ENCODE measurements around the gene POLR1H.

POLR1H gene

DNA sequence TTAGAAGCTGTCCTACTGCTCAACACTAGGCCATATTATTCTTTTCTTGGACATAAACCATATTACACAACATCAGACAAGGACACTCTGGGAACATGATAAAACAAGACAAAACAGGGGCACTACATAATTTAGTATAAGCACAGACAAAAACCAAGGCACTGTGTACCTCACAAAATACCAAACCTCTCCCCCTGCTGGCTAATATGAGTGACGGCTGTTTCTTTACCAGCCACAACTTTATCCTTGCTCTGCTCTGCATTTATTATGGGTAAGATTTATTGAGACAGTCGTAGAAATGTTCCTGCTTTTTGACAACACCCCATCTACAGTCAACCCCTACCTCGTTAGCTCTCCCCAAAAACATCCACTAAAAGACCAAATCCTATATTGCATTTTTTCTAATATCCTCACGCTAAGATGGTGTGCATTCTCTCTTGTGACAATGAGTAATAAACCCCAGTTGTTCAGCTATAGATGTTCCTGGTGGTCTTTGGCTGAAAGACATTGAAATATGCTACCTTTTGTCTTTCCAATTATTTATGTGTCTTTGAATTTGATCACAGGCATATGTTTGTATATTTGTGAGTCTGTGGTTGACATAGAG, 23.8 kb upstream of the POLR1H start:
- no peaks in the 10 kb centered on the region for H3K9me3 ChIP-seq (ENCODE audit: control insufficient read depth in 2 of 2, low read length in 2 of 2)
- H3K36me3 ChIP-seq (ENCODE audit: control insufficient read depth in 2 of 2, insufficient read depth in 2 of 2, low read length in 2 of 2) = peaks cover 0 to 4% of the 10 kb centered on the region in 2 donors
- H3K9ac ChIP-seq (ENCODE audit: low read length in 2 of 2) = no peak overlapping the region
- H3K27me3 ChIP-seq (ENCODE audit: control insufficient read depth in 1 of 2, insufficient read depth in 2 of 2, low read length in 2 of 2) = no peaks in the 10 kb centered on the region
- no peak overlapping the region for H3K27ac ChIP-seq (ENCODE audit: low read length)
- H3K4me1 ChIP-seq (ENCODE audit: control insufficient read depth, insufficient read depth, low read length) = no peaks in the 10 kb centered on the region
- no peak overlapping the region for H3K4me3 ChIP-seq (ENCODE audit: low read length in 2 of 2)

DNA sequence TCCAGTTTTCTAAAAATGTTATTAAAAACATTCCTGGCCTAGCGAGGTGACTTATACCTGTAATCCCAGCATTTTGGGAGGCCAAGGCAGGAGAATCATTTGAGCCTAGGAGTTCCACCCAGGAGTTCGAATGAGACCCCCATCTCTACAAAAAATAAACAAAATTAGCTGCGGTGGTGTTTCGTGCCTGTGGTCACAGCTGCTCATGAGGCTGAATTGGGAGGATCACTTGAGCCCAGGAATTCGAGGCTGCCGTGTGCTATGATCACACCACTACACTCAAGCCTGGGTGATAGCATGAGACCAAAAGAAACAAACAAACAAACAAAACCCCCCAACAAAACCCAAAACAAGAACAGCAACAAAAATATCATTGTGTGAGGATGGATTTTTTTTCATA, 19.8 kb upstream of the POLR1H start:
- Histone ChIP-seq H3K4me3 (ENCODE audit: low read length in 2 of 2) (no peak overlapping the region), H3K9ac (ENCODE audit: low read length in 2 of 2) (no peak overlapping the region), H3K27me3 (ENCODE audit: control insufficient read depth in 1 of 2, insufficient read depth in 2 of 2, low read length in 2 of 2) (no peaks in the 10 kb centered on the region), H3K27ac (ENCODE audit: low read length) (no peak overlapping the region), H3K36me3 (ENCODE audit: control insufficient read depth in 2 of 2, insufficient read depth in 2 of 2, low read length in 2 of 2) (no peaks in the 10 kb centered on the region), H3K9me3 (ENCODE audit: control insufficient read depth in 2 of 2, low read length in 2 of 2) (no peaks in the 10 kb centered on the region), H3K4me1 (ENCODE audit: control insufficient read depth, insufficient read depth, low read length) (no peaks in the 10 kb centered on the region)

DNA sequence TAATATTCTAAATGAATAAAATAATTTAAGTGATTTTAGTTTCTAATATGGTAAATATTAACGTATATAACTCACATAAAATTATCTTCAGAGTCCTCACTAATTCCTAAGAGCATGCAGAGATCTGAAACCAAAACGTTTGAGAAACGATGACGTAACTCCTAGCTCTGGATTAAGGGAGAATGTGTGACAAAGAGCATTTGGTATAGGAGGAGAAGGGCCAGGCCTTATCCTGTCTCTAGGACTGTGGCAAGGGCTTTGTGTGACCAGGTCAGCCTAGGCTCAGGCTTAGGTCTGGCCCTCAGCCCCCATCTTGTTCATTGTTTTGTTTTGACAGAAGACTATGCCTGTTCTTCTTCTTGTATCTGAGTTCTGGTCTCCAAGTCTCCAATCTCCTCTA, 19.2 kb upstream of the POLR1H start:
- Histone ChIP-seq H3K36me3 (ENCODE audit: control insufficient read depth in 2 of 2, insufficient read depth in 2 of 2, low read length in 2 of 2) (no peaks in the 10 kb centered on the region), H3K9me3 (ENCODE audit: control insufficient read depth in 2 of 2, low read length in 2 of 2) (no peaks in the 10 kb centered on the region), H3K4me3 (ENCODE audit: low read length in 2 of 2) (no peak overlapping the region), H3K27ac (ENCODE audit: low read length) (no peak overlapping the region), H3K4me1 (ENCODE audit: control insufficient read depth, insufficient read depth, low read length) (no peaks in the 10 kb centered on the region), H3K27me3 (ENCODE audit: control insufficient read depth in 1 of 2, insufficient read depth in 2 of 2, low read length in 2 of 2) (no peaks in the 10 kb centered on the region), H3K9ac (ENCODE audit: low read length in 2 of 2) (no peak overlapping the region)

DNA sequence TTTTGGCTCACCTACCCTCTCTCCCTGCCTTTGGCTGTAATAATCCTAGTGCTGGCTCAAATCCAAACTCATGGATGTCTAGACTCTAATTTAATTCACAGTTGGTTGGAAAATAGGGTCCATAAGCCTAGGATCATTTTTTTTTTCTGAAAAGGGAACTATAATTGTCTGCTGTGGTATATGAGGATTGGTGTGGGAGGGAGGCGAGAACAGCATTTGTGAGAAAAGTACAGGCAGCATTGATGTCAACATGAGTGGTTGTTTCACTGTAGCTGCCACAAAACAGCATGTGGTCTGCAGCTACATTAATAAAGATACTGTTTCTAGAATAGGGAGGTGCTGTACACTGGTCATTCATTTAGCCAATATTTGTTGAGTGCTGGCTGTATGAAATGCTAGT, 18.6 kb upstream of the POLR1H start:
- Histone ChIP-seq H3K27ac (ENCODE audit: low read length) (no peak overlapping the region), H3K4me1 (ENCODE audit: control insufficient read depth, insufficient read depth, low read length) (no peaks in the 10 kb centered on the region), H3K4me3 (ENCODE audit: low read length in 2 of 2) (no peak overlapping the region), H3K36me3 (ENCODE audit: control insufficient read depth in 2 of 2, insufficient read depth in 2 of 2, low read length in 2 of 2) (no peaks in the 10 kb centered on the region), H3K9me3 (ENCODE audit: control insufficient read depth in 2 of 2, low read length in 2 of 2) (no peaks in the 10 kb centered on the region), H3K9ac (ENCODE audit: low read length in 2 of 2) (no peak overlapping the region), H3K27me3 (ENCODE audit: control insufficient read depth in 1 of 2, insufficient read depth in 2 of 2, low read length in 2 of 2) (no peaks in the 10 kb centered on the region)

DNA sequence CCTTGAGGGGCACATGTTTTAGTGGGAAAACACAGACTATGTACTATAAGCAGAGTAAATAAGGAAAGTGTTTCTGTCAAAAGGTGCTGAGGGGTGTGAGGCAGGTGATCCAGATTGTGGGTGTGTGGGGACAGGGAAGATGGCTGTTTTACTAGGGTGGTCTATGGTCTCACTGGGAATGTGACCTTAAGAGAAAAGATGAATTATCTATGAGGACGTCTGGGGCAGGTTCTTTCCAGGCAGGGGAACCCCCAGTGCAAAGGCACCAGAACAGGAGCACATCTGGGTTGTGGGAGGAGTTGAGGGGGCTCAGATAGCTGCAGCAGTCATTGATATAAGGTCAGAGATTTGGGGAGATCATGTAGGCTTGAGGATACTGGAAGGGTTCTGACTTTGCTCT, 18.2 kb upstream of the POLR1H start:
- Histone ChIP-seq H3K27me3 (ENCODE audit: control insufficient read depth in 1 of 2, insufficient read depth in 2 of 2, low read length in 2 of 2) (no peaks in the 10 kb centered on the region), H3K27ac (ENCODE audit: low read length) (no peak overlapping the region), H3K36me3 (ENCODE audit: control insufficient read depth in 2 of 2, insufficient read depth in 2 of 2, low read length in 2 of 2) (no peaks in the 10 kb centered on the region), H3K4me3 (ENCODE audit: low read length in 2 of 2) (no peak overlapping the region), H3K9ac (ENCODE audit: low read length in 2 of 2) (no peak overlapping the region), H3K4me1 (ENCODE audit: control insufficient read depth, insufficient read depth, low read length) (no peaks in the 10 kb centered on the region), H3K9me3 (ENCODE audit: control insufficient read depth in 2 of 2, low read length in 2 of 2) (no peaks in the 10 kb centered on the region)

DNA sequence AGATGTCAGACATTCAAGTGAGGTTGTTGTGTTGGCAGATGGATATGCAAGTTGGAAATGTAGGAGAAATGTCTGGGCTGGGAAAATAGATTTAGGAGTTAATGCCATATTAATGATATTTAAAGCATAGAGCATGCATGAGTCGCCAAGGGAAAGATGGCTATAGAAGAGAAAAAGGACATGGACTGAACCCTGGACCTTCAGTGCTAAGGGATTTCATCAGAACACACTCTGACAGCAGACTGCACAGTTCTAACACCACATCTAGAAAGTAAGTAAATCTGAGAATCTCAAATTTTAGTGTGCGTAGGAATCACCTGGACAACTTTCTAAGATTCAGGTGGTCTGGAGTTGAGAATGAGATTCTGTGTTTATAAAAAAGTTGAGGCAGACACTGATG, 17.3 kb upstream of the POLR1H start:
- no peaks in the 10 kb centered on the region for H3K36me3 ChIP-seq (ENCODE audit: control insufficient read depth in 2 of 2, insufficient read depth in 2 of 2, low read length in 2 of 2)
- H3K9ac ChIP-seq (ENCODE audit: low read length in 2 of 2) = no peak overlapping the region
- no peak overlapping the region for H3K4me3 ChIP-seq (ENCODE audit: low read length in 2 of 2)
- no peak overlapping the region for H3K27ac ChIP-seq (ENCODE audit: low read length)
- no peaks in the 10 kb centered on the region for H3K9me3 ChIP-seq (ENCODE audit: control insufficient read depth in 2 of 2, low read length in 2 of 2)
- H3K4me1 ChIP-seq (ENCODE audit: control insufficient read depth, insufficient read depth, low read length) = no peaks in the 10 kb centered on the region
- no peaks in the 10 kb centered on the region for H3K27me3 ChIP-seq (ENCODE audit: control insufficient read depth in 1 of 2, insufficient read depth in 2 of 2, low read length in 2 of 2)

DNA sequence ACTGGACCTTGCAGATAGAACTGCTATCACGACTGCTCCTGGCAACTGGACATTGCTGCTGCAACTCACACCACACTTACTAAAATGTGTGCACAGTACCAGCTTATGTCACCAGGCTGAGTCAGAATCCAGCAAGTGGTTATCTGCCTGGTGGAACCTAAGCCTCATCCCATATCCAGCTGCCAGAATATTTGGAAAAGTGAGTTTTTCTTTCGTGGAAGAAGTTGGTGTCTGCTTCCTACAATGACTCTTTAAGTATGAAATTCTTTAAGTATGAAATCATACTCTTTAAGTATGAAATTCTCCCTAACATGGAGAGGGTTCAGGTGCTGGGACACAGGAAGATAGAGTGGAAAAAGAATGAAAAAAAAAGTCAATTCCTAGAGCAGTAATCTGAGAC, 16.4 kb upstream of the POLR1H start:
- H3K36me3 ChIP-seq (ENCODE audit: control insufficient read depth in 2 of 2, insufficient read depth in 2 of 2, low read length in 2 of 2) = no peaks in the 10 kb centered on the region
- H3K27me3 ChIP-seq (ENCODE audit: control insufficient read depth in 1 of 2, insufficient read depth in 2 of 2, low read length in 2 of 2) = no peaks in the 10 kb centered on the region
- no peaks in the 10 kb centered on the region for H3K4me1 ChIP-seq (ENCODE audit: control insufficient read depth, insufficient read depth, low read length)
- H3K9me3 ChIP-seq (ENCODE audit: control insufficient read depth in 2 of 2, low read length in 2 of 2) = no peaks in the 10 kb centered on the region
- H3K9ac ChIP-seq (ENCODE audit: low read length in 2 of 2) = no peak overlapping the region
- H3K4me3 ChIP-seq (ENCODE audit: low read length in 2 of 2) = no peak overlapping the region
- H3K27ac ChIP-seq (ENCODE audit: low read length) = no peak overlapping the region

DNA sequence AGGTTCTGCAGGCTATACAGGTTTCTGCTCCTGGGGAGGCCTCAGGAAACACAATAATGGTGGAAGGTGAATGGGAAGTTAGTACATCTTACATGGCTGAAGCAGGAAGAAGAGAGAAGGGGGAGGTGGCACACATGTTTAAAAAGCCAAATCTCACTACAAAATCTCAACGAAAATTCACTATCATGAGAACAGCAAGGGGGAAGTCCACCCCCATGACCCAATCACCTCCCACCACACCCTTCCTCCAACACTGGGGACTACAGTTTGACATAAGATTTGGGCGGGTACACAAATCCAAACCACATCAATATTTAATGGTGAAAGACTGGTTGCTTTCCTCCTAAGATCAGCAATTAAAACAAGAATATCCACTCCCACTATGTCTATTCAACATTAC, 13.8 kb upstream of the POLR1H start:
- no peak overlapping the region for H3K4me3 ChIP-seq (ENCODE audit: low read length in 2 of 2)

DNA sequence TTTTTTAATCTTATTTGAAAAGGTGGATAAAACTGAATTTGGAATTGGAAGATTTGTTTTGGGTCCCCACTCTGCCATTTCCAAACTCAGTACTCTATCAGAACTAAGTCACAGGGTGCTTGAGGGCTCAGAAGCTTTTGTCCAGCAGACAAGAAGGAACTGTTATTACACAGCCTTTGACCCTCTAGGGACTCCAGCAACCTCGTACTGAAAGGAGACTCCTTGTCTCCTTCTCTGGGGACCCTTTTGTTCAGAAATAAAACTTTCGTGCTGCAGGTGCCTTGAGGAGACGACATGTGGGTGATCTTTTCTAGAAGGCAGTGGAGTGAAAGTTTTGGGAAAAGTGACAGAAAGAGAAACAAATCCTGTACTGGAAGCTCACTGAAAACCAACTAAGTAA, 7.4 kb upstream of the POLR1H start:
- peaks cover 7 to 9% of the 10 kb centered on the region in 2 donors for H3K36me3 ChIP-seq (ENCODE audit: control insufficient read depth in 2 of 2, insufficient read depth in 2 of 2, low read length in 2 of 2)
- no peaks in the 10 kb centered on the region for H3K4me1 ChIP-seq (ENCODE audit: control insufficient read depth, insufficient read depth, low read length)
- no peak overlapping the region for H3K27ac ChIP-seq (ENCODE audit: low read length)
- H3K27me3 ChIP-seq (ENCODE audit: control insufficient read depth in 1 of 2, insufficient read depth in 2 of 2, low read length in 2 of 2) = no peaks in the 10 kb centered on the region
- H3K4me3 ChIP-seq (ENCODE audit: low read length in 2 of 2) = no peak overlapping the region
- no peaks in the 10 kb centered on the region for H3K9me3 ChIP-seq (ENCODE audit: control insufficient read depth in 2 of 2, low read length in 2 of 2)
- no peak overlapping the region for H3K9ac ChIP-seq (ENCODE audit: low read length in 2 of 2)

More for the DNA sequence above, 13.8 kb upstream of the POLR1H start:
- Histone ChIP-seq H3K27me3 (ENCODE audit: control insufficient read depth in 1 of 2, insufficient read depth in 2 of 2, low read length in 2 of 2) (no peaks in the 10 kb centered on the region), H3K36me3 (ENCODE audit: control insufficient read depth in 2 of 2, insufficient read depth in 2 of 2, low read length in 2 of 2) (no peaks in the 10 kb centered on the region), H3K27ac (ENCODE audit: low read length) (no peak overlapping the region), H3K9me3 (ENCODE audit: control insufficient read depth in 2 of 2, low read length in 2 of 2) (no peaks in the 10 kb centered on the region), H3K4me1 (ENCODE audit: control insufficient read depth, insufficient read depth, low read length) (no peaks in the 10 kb centered on the region), H3K9ac (ENCODE audit: low read length in 2 of 2) (no peak overlapping the region)

DNA sequence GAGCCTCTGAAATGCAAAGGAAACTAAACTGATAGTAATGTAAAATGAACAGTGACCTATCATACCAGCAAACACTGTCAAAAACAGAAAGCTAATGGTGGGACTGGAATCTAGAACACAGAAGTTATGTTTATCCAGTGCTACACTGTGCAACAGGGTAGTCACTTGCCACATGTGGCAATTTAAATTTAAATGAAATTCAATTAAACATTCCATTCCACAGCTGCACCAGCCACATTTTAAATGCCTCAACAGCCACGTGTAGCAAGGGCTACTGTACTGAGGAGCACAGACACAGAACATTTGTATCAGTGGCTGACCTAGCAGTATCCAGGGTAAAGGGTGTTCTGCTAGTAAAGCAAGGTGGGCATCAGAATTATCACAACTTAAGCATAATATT, 5.6 kb upstream of the POLR1H start:
- Histone ChIP-seq H3K9ac (ENCODE audit: low read length in 2 of 2) (no peak overlapping the region), H3K27ac (ENCODE audit: low read length) (no peak overlapping the region), H3K27me3 (ENCODE audit: control insufficient read depth in 1 of 2, insufficient read depth in 2 of 2, low read length in 2 of 2) (no peaks in the 10 kb centered on the region), H3K4me1 (ENCODE audit: control insufficient read depth, insufficient read depth, low read length) (peaks cover 7% of the 10 kb centered on the region), H3K36me3 (ENCODE audit: control insufficient read depth in 2 of 2, insufficient read depth in 2 of 2, low read length in 2 of 2) (peaks cover 7 to 9% of the 10 kb centered on the region in 2 donors), H3K4me3 (ENCODE audit: low read length in 2 of 2) (no peak overlapping the region), H3K9me3 (ENCODE audit: control insufficient read depth in 2 of 2, low read length in 2 of 2) (no peaks in the 10 kb centered on the region)

DNA sequence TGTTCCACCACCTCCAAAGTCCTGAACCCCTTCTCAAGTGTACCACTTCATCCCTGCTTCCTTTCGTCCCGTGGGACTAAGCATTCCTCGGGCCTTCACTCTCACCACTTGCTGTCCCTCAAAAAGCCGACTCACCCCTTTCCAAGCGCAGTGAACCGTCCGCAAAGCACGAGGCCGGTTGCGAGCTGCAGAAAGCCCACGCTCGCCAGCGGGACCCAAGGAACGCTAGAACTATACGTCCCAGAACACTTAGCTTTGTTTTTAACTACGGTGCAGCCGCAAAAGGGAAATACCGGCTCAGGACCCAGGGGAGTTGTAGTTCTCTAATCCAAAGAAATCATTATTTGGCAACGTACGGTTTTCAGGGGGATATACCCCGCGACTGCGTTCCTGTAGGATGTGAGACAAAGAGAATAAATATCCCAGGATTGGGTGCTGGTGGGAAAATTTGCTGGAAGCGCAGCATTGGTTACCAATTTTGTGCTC, 416 bp upstream of the POLR1H start:
- Histone ChIP-seq H3K9me3 (ENCODE audit: control insufficient read depth in 2 of 2, low read length in 2 of 2) (no peaks in the 10 kb centered on the region), H3K27ac (ENCODE audit: low read length) (peak overlapping the region; percentile 79), H3K36me3 (ENCODE audit: control insufficient read depth in 2 of 2, insufficient read depth in 2 of 2, low read length in 2 of 2) (peaks cover 4 to 7% of the 10 kb centered on the region in 2 donors), H3K4me1 (ENCODE audit: control insufficient read depth, insufficient read depth, low read length) (peaks cover 13% of the 10 kb centered on the region), H3K27me3 (ENCODE audit: control insufficient read depth in 1 of 2, insufficient read depth in 2 of 2, low read length in 2 of 2) (no peaks in the 10 kb centered on the region), H3K4me3 (ENCODE audit: low read length in 2 of 2) (peak overlapping the region; percentile 97), H3K9ac (ENCODE audit: low read length in 2 of 2) (peak overlapping the region; percentile 94 to 97)
